ENCODE data around the gene PDIA6. TPM values are rescaled to one million over a fixed set of nuclear protein-coding genes. Genes with fewer than 3 reads are reported as not detected.

PDIA6 gene
- total RNA-seq, 1 experiment from 2014 or later, result 271 TPM

DNA sequence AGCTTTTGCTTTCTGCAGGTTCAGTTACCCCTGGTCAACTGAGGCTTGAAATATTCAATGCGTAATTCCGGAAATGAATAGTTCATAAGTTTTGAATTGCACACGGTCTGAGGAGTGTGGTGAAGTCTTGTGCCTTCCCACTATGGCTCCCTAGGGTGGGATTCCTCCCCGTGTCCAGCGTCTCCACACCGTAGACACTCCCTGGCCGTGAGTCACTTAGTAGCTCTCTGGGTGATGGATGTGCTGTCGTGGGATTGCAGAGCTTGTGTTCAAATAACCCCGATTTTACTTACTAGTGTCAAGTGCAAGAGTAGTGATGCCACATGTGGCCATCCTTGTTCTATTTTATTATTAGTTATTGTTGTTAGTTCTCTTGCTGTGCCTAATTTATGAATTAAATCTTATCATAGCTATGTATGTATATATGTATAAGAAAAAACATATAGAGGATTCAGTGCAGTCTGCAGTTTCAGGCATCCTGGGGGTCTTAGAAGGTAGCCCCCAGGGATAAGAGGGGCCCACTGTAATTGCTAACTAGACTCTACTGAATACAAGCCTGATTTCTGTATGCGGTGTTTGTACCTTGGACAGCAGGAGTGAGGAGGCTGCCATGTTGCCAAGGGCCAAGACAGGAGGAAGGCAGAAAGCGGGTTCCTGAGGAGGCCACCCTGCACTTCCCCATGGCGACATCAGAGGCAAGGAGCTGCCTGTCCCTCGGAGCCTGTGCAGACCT, 47.7 kb upstream of the PDIA6 start:
- intact Hi-C loops (cut with micrococcal nuclease; ENCODE audit: unreplicated experiment), result no loop called here
- ATAC-seq, result no peak
- no peaks in the 10 kb centered on the region for H3K36me3 ChIP-seq (ENCODE audit: control insufficient read depth, insufficient read depth, low read length)
- ChIA-PET CTCF (no interaction called here), POLR2A (no interaction called here)
- peaks cover 15% of the 10 kb centered on the region for H3K27me3 ChIP-seq (ENCODE audit: control insufficient read depth, insufficient read depth, low read length)
- H3K4me3 ChIP-seq (ENCODE audit: low read depth in 2 of 2, low read length in 2 of 2), result no peak overlapping the region
- no TSS peak for BruUV-seq (replicated peaks)
- no peak for TF ChIP-seq SIN3A (IDR thresholded peaks at IDR 0.05; ENCODE audit: borderline replicate concordance, insufficient read depth, low read depth, low read length)
- TF ChIP-seq TCF7L2 (IDR thresholded peaks at IDR 0.05; ENCODE audit: low read depth, low read length), result no peak
- TF ChIP-seq, protein P1, sequence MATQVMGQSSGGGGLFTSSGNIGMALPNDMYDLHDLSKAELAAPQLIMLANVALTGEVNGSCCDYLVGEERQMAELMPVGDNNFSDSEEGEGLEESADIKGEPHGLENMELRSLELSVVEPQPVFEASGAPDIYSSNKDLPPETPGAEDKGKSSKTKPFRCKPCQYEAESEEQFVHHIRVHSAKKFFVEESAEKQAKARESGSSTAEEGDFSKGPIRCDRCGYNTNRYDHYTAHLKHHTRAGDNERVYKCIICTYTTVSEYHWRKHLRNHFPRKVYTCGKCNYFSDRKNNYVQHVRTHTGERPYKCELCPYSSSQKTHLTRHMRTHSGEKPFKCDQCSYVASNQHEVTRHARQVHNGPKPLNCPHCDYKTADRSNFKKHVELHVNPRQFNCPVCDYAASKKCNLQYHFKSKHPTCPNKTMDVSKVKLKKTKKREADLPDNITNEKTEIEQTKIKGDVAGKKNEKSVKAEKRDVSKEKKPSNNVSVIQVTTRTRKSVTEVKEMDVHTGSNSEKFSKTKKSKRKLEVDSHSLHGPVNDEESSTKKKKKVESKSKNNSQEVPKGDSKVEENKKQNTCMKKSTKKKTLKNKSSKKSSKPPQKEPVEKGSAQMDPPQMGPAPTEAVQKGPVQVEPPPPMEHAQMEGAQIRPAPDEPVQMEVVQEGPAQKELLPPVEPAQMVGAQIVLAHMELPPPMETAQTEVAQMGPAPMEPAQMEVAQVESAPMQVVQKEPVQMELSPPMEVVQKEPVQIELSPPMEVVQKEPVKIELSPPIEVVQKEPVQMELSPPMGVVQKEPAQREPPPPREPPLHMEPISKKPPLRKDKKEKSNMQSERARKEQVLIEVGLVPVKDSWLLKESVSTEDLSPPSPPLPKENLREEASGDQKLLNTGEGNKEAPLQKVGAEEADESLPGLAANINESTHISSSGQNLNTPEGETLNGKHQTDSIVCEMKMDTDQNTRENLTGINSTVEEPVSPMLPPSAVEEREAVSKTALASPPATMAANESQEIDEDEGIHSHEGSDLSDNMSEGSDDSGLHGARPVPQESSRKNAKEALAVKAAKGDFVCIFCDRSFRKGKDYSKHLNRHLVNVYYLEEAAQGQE (IDR thresholded peaks at IDR 0.05; ENCODE audit: insufficient read depth in 1 of 2, low read depth in 2 of 2, low read length in 1 of 2), result no peak
- TF ChIP-seq, protein P2, sequence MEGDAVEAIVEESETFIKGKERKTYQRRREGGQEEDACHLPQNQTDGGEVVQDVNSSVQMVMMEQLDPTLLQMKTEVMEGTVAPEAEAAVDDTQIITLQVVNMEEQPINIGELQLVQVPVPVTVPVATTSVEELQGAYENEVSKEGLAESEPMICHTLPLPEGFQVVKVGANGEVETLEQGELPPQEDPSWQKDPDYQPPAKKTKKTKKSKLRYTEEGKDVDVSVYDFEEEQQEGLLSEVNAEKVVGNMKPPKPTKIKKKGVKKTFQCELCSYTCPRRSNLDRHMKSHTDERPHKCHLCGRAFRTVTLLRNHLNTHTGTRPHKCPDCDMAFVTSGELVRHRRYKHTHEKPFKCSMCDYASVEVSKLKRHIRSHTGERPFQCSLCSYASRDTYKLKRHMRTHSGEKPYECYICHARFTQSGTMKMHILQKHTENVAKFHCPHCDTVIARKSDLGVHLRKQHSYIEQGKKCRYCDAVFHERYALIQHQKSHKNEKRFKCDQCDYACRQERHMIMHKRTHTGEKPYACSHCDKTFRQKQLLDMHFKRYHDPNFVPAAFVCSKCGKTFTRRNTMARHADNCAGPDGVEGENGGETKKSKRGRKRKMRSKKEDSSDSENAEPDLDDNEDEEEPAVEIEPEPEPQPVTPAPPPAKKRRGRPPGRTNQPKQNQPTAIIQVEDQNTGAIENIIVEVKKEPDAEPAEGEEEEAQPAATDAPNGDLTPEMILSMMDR (IDR thresholded peaks at IDR 0.05), result no peak
- no peak for TF ChIP-seq POLR2AphosphoS5 (IDR thresholded peaks at IDR 0.05; ENCODE audit: low read depth, low read length)
- no peaks in the 10 kb centered on the region for H3K4me1 ChIP-seq (ENCODE audit: control insufficient read depth, insufficient read depth, low read length)
- no peak for DNase-seq (ENCODE audit: low read depth, low spot score)
- in situ Hi-C loops (cut with HindIII; ENCODE audit: low pct_unique_long_range_greater_than_20kb, low sequenced_read_pairs), result no loop called here
- no peaks in the 10 kb centered on the region for H3K9me3 ChIP-seq (ENCODE audit: control insufficient read depth, insufficient read depth, low read depth, low read length)
- H3K27ac ChIP-seq (ENCODE audit: low read length), result no peak overlapping the region

DNA sequence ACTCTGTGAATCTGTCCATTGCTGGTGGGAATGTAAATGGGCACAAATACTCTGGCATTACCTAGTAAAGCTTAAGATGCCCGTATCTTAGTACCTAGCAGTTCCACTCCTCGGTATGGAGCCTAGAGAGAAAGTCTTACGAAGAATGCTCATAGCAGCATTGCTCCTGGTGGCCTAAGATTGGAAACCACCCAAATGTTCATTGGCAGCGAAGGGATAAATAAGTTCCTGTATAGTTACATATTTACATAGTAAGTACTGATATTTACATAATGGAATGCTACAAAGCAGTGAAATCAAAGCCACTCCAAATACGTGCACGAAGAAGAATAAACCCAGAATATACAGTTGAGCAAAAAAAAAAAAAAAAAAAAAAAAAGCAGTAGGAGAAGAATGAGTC, 46.7 kb upstream of the PDIA6 start:
- ChIA-PET POLR2A (no interaction called here), CTCF (no interaction called here)
- Histone ChIP-seq H3K9me3 (ENCODE audit: control insufficient read depth, insufficient read depth, low read depth, low read length) (no peaks in the 10 kb centered on the region), H3K27ac (ENCODE audit: low read length) (no peak overlapping the region), H3K4me1 (ENCODE audit: control insufficient read depth, insufficient read depth, low read length) (no peaks in the 10 kb centered on the region), H3K27me3 (ENCODE audit: control insufficient read depth, insufficient read depth, low read length) (peaks cover 18% of the 10 kb centered on the region; the same call in 1 of the 2 replicates), H3K4me3 (ENCODE audit: low read depth in 2 of 2, low read length in 2 of 2) (no peak overlapping the region), H3K36me3 (ENCODE audit: control insufficient read depth, insufficient read depth, low read length) (no peaks in the 10 kb centered on the region)
- TF ChIP-seq SIN3A (IDR thresholded peaks at IDR 0.05; ENCODE audit: borderline replicate concordance, insufficient read depth, low read depth, low read length) (no peak), POLR2AphosphoS5 (IDR thresholded peaks at IDR 0.05; ENCODE audit: low read depth, low read length) (no peak), TCF7L2 (IDR thresholded peaks at IDR 0.05; ENCODE audit: low read depth, low read length) (no peak)
- TF ChIP-seq, protein P1 (IDR thresholded peaks at IDR 0.05; ENCODE audit: insufficient read depth in 1 of 2, low read depth in 2 of 2, low read length in 1 of 2), result no peak
- TF ChIP-seq, protein P2 (IDR thresholded peaks at IDR 0.05), result no peak
- in situ Hi-C loops (cut with HindIII; ENCODE audit: low pct_unique_long_range_greater_than_20kb, low sequenced_read_pairs), result no loop called here
- DNase-seq (ENCODE audit: low read depth, low spot score) (no peak), ATAC-seq (no peak)
- no TSS peak for BruUV-seq (replicated peaks)
- intact Hi-C loops (cut with micrococcal nuclease; ENCODE audit: unreplicated experiment), result no loop called here
